ENCODE results near the gene KIFC3. TPM values are rescaled to one million over a fixed set of nuclear protein-coding genes. Genes with fewer than 3 reads are reported as not detected.
A peak's percentile ranks its signal among the peaks of the same experiment; 100 is the strongest.

Gene KIFC3
- total RNA-seq, 1 donor from 2014 or later, result 96.9 TPM

DNA sequence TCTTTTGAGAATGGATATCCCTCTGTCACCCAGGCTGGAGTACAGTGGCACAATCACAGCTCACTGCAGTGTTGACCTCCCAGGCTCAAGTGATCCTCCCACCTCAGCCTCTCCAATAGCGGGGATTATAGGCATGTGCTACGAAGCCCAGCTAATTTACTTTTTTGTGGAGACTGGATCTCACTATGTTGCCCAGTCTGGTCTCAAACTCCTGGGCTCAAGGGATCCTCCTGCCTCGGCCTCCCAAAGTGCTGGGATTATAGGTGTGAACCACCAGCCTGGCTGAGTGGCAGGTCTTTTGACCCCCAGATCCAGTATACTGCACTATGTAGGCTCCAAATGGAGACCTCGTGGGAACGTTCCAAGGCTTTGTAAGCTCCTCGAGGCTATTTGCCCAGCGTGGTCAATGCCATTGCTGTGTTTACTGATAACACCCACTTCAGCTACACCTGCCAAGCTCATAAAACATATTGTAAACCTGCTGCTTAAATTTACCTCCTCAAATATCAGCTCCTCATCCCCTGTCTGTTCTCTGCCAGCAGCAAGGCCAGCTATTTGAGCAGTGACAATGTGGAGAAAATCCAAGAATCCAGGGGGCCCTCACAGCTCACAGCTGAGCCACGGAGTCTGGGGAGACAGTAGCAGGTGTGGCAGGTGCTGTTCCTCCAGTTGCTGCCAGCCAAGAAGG lies 16.2 kb upstream of the KIFC3 start:
- Mint-ChIP-seq H3K27me3 (ENCODE audit: low read depth, unreplicated experiment) (peaks cover 4% of the 10 kb centered on the region), H3K9me3 (ENCODE audit: unreplicated experiment) (no peaks in the 10 kb centered on the region), H3K27ac (ENCODE audit: unreplicated experiment) (no peak overlapping the region), H3K4me1 (ENCODE audit: low read depth, unreplicated experiment) (peaks cover 24% of the 10 kb centered on the region), H3K4me3 (ENCODE audit: unreplicated experiment) (no peak overlapping the region), H3K36me3 (ENCODE audit: low read depth, unreplicated experiment) (no peaks in the 10 kb centered on the region)
- Histone ChIP-seq H3K9me3 (ENCODE audit: insufficient read depth, low read depth, low read length) (no peaks in the 10 kb centered on the region), H3K9ac (ENCODE audit: low read length) (no peak overlapping the region), H3K36me3 (ENCODE audit: insufficient read depth, low read length) (no peaks in the 10 kb centered on the region), H3K4me1 (ENCODE audit: insufficient read depth, low read length) (peaks cover 15% of the 10 kb centered on the region), H3K79me2 (ENCODE audit: insufficient read depth, low read length) (no peaks in the 10 kb centered on the region), H3K27me3 (ENCODE audit: insufficient read depth, low read length) (peaks cover 3% of the 10 kb centered on the region), H2AFZ (ENCODE audit: low read depth, low read length) (no peak overlapping the region), H3K4me2 (ENCODE audit: low read length) (no peak overlapping the region), H4K20me1 (ENCODE audit: insufficient read depth, low read length) (no peaks in the 10 kb centered on the region), H3K27ac (ENCODE audit: low read depth, low read length) (no peak overlapping the region), H3K4me3 (ENCODE audit: insufficient read depth, low read depth, low read length) (no peak overlapping the region)
- FAIRE-seq (no peak), DNase-seq (ENCODE audit: low read depth) (no peak)
- TF ChIP-seq, protein P1, sequence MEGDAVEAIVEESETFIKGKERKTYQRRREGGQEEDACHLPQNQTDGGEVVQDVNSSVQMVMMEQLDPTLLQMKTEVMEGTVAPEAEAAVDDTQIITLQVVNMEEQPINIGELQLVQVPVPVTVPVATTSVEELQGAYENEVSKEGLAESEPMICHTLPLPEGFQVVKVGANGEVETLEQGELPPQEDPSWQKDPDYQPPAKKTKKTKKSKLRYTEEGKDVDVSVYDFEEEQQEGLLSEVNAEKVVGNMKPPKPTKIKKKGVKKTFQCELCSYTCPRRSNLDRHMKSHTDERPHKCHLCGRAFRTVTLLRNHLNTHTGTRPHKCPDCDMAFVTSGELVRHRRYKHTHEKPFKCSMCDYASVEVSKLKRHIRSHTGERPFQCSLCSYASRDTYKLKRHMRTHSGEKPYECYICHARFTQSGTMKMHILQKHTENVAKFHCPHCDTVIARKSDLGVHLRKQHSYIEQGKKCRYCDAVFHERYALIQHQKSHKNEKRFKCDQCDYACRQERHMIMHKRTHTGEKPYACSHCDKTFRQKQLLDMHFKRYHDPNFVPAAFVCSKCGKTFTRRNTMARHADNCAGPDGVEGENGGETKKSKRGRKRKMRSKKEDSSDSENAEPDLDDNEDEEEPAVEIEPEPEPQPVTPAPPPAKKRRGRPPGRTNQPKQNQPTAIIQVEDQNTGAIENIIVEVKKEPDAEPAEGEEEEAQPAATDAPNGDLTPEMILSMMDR (IDR thresholded peaks at IDR 0.05; ENCODE audit: insufficient read depth, low read depth, low read length), result no peak
- TF ChIP-seq EZH2 (IDR thresholded peaks at IDR 0.05; ENCODE audit: insufficient read depth, low read length), result no peak

DNA sequence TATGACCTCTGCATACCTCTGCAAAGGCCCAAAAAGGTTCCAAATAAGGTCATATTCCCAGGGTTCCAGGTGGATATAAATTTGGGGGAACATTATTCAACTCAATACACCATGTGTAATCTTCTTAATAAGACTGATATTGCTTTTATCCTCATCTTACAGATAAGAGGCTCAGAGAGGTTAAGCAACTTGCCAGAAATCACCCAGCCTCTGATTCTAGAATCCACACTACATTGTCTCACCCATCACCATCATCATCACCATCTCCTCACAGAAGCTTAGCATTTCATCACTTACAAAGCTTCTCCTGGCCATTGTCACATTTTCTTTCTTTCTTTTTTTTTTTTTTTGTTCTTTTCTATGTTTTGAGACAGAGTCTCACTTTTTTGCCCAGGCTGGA lies 15.4 kb upstream of the KIFC3 start:
- Mint-ChIP-seq H3K9me3 (ENCODE audit: unreplicated experiment) (no peaks in the 10 kb centered on the region), H3K36me3 (ENCODE audit: low read depth, unreplicated experiment) (no peaks in the 10 kb centered on the region), H3K27ac (ENCODE audit: unreplicated experiment) (peak overlapping the region; percentile 62), H3K4me3 (ENCODE audit: unreplicated experiment) (no peak overlapping the region), H3K4me1 (ENCODE audit: low read depth, unreplicated experiment) (peaks cover 27% of the 10 kb centered on the region), H3K27me3 (ENCODE audit: low read depth, unreplicated experiment) (peaks cover 4% of the 10 kb centered on the region)
- Histone ChIP-seq H4K20me1 (ENCODE audit: insufficient read depth, low read length) (no peaks in the 10 kb centered on the region), H3K4me3 (ENCODE audit: insufficient read depth, low read depth, low read length) (no peak overlapping the region), H3K79me2 (ENCODE audit: insufficient read depth, low read length) (no peaks in the 10 kb centered on the region), H2AFZ (ENCODE audit: low read depth, low read length) (no peak overlapping the region), H3K27ac (ENCODE audit: low read depth, low read length) (no peak overlapping the region), H3K27me3 (ENCODE audit: insufficient read depth, low read length) (peaks cover 3% of the 10 kb centered on the region), H3K36me3 (ENCODE audit: insufficient read depth, low read length) (no peaks in the 10 kb centered on the region), H3K9me3 (ENCODE audit: insufficient read depth, low read depth, low read length) (no peaks in the 10 kb centered on the region), H3K9ac (ENCODE audit: low read length) (no peak overlapping the region), H3K4me2 (ENCODE audit: low read length) (no peak overlapping the region), H3K4me1 (ENCODE audit: insufficient read depth, low read length) (peaks cover 16% of the 10 kb centered on the region)
- no peak for DNase-seq (ENCODE audit: low read depth)
- no peak for FAIRE-seq
- TF ChIP-seq EZH2 (IDR thresholded peaks at IDR 0.05; ENCODE audit: insufficient read depth, low read length), result no peak
- TF ChIP-seq, protein P1 (IDR thresholded peaks at IDR 0.05; ENCODE audit: insufficient read depth, low read depth, low read length), result no peak
